ENCODE data around the gene METTL8. TPM values are rescaled to one million over a fixed set of nuclear protein-coding genes. Genes with fewer than 3 reads are reported as not detected.

Gene METTL8
- total RNA-seq (10 to 100 TPM; 14.7 to 19.2 TPM), polyA plus RNA-seq (ENCODE audit: insufficient read length in 6 of 6) (10 to 100 TPM; 13.8 to 18.6 (median 14.9) TPM)
- long read RNA-seq, donor 1, partial matches to known transcripts, result 0 of 2 reads
- long read RNA-seq, donor 1, other reads (novel, unspliced or antisense), result 0 of 2 reads
- long read RNA-seq, donor 2, partial matches to known transcripts, result 0 of 1 reads
- long read RNA-seq, donor 2, other reads (novel, unspliced or antisense), result 0 of 1 reads
- long read RNA-seq, donor 3, full-length matches to known transcripts, result 2 of 2 reads
- long read RNA-seq, donor 3, partial matches to known transcripts, result 0 of 2 reads
- long read RNA-seq, donor 3, other reads (novel, unspliced or antisense), result 0 of 2 reads
- long read RNA-seq, donor 4, full-length matches to known transcripts, result 3 of 4 reads
- long read RNA-seq, donor 4, partial matches to known transcripts, result 0 of 4 reads
- long read RNA-seq, donor 4, other reads (novel, unspliced or antisense), result 1 of 4 reads
- long read RNA-seq, donor 5, full-length matches to known transcripts, result 3 of 3 reads
- long read RNA-seq, donor 5, partial matches to known transcripts, result 0 of 3 reads
- long read RNA-seq, donor 5, other reads (novel, unspliced or antisense), result 0 of 3 reads
- long read RNA-seq, donor 6, full-length matches to known transcripts, result 3 of 13 reads
- long read RNA-seq, donor 6, partial matches to known transcripts, result 10 of 13 reads
- long read RNA-seq, donor 6, other reads (novel, unspliced or antisense), result 0 of 13 reads
- long read RNA-seq, donor 7, full-length matches to known transcripts, result 2 of 7 reads
- long read RNA-seq, donor 7, partial matches to known transcripts, result 5 of 7 reads
- long read RNA-seq, donor 7, other reads (novel, unspliced or antisense), result 0 of 7 reads
- long read RNA-seq, donor 8, partial matches to known transcripts, result 0 of 3 reads
- long read RNA-seq, donor 8, other reads (novel, unspliced or antisense), result 0 of 3 reads
- long read RNA-seq, donor 9, result 0 reads
- long read RNA-seq, donor 10, full-length matches to known transcripts, result 2 of 5 reads
- long read RNA-seq, donor 10, partial matches to known transcripts, result 0 of 5 reads
- long read RNA-seq, donor 10, other reads (novel, unspliced or antisense), result 3 of 5 reads
- long read RNA-seq, donor 11, full-length matches to known transcripts, result 4 of 4 reads
- long read RNA-seq, donor 11, partial matches to known transcripts, result 0 of 4 reads
- long read RNA-seq, donor 11, other reads (novel, unspliced or antisense), result 0 of 4 reads
- long read RNA-seq, donor 12, full-length matches to known transcripts, result 1 of 1 reads
- long read RNA-seq, donor 12, partial matches to known transcripts, result 0 of 1 reads
- long read RNA-seq, donor 12, other reads (novel, unspliced or antisense), result 0 of 1 reads

GRCh38 chr2:171433763-171434012 is at the start of gene METTL8:
Gene METTL8, minus strand, starts transcription at chr2:171433990. Its CDS starts 41,805 bp downstream, at chr2:171392185.
- intact Hi-C loops (cut with DNase I), result no loop called here

GRCh38 chr2:171482877-171483276 is 49.1 kb upstream of the METTL8 start:
- H3K27ac ChIP-seq, result no peak overlapping the region
- H3K9me3 ChIP-seq, result no peaks in the 10 kb centered on the region
- DNase-seq, result no peak
- H3K27me3 ChIP-seq, result no peaks in the 10 kb centered on the region
- ATAC-seq, result no peak
- no peak for TF ChIP-seq CTCF (IDR thresholded peaks at IDR 0.05)
- intact Hi-C loops (cut with DNase I), result no loop called here
- H3K4me3 ChIP-seq, result no peak overlapping the region
- peaks cover 0 to 15% of the 10 kb centered on the region in 2 donors for H3K36me3 ChIP-seq
- no peaks in the 10 kb centered on the region for H3K4me1 ChIP-seq

More at GRCh38 chr2:171433763-171434012, at the start of gene METTL8:
- Histone ChIP-seq H3K9me3 (peaks cover 0 to 10% of the 10 kb centered on the region in 2 donors), H3K36me3 (peaks cover 0 to 8% of the 10 kb centered on the region in 2 donors), H3K4me3 (peak within 1 kb of the TSS; percentile 58 to 75), H3K27me3 (no peaks in the 10 kb centered on the region), H3K27ac (peak within 1 kb of the TSS; percentile 96 to 98), H3K4me1 (peaks cover 5 to 24% of the 10 kb centered on the region in 2 donors)
- no peak for DNase-seq
- TF ChIP-seq CTCF (IDR thresholded peaks at IDR 0.05), result no peak
- ATAC-seq, result no peak

GRCh38 chr2:171482308-171482707 is 48.5 kb upstream of the METTL8 start:
- TF ChIP-seq CTCF (IDR thresholded peaks at IDR 0.05), result no peak
- DNase-seq (no peak), ATAC-seq (no peak)
- no peaks in the 10 kb centered on the region for H3K9me3 ChIP-seq
- no peaks in the 10 kb centered on the region for H3K27me3 ChIP-seq
- H3K27ac ChIP-seq, result no peak overlapping the region
- H3K4me3 ChIP-seq, result no peak overlapping the region
- intact Hi-C loops (cut with DNase I), result no loop called here
- peaks cover 0 to 15% of the 10 kb centered on the region in 2 donors for H3K36me3 ChIP-seq
- H3K4me1 ChIP-seq, result no peaks in the 10 kb centered on the region

GRCh38 chr2:171480908-171481307 is 47.1 kb upstream of the METTL8 start:
- Histone ChIP-seq H3K27me3 (no peaks in the 10 kb centered on the region), H3K4me1 (no peaks in the 10 kb centered on the region), H3K27ac (no peak overlapping the region), H3K4me3 (no peak overlapping the region), H3K9me3 (no peaks in the 10 kb centered on the region), H3K36me3 (peaks cover 0 to 16% of the 10 kb centered on the region in 2 donors)
- DNase-seq (no peak), ATAC-seq (no peak)
- TF ChIP-seq CTCF (IDR thresholded peaks at IDR 0.05), result no peak
- intact Hi-C loops (cut with DNase I), result no loop called here
